DMS153 (cell line): ENCODE data around the gene NME2.

Source experiments
- DNase-seq: peaks from one replicate; lab custom pipeline; 2025; lab: John Stamatoyannopoulos, UW

The NME2 gene

GRCh38 chr17:51203838-51204237, 37.6 kb downstream of the NME2 start:
- DNase-seq, result no peak

- DNase-seq, result no peak
Measured at GRCh38 chr17:51214920-51215319, 48.7 kb downstream of the NME2 start.

- DNase-seq, result no peak
Measured at GRCh38 chr17:51217946-51218345, 51.7 kb downstream of the NME2 start.

GRCh38 chr17:51221322-51221721, 55.1 kb downstream of the NME2 start:
- no peak for DNase-seq
